ENCODE measurements around the gene ZNF862.

DNA sequence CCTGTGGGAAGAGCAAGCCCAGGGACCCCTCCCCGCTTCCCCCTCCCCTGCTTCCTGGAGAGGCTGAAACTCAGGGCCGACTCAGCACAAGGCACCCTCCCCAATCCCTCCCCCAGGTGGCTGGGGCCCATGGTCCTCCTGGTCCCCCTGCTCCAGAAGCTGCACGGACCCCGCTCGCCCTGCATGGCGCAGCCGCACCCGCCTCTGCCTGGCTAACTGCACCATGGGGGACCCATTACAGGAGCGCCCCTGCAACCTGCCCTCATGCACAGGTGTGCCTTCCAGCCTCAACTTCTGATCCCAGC, 19.7 kb upstream of the ZNF862 start:
- no peak for TF ChIP-seq CTCF (conservative IDR thresholded peaks at IDR 0.05; ENCODE audit: low read depth in 2 of 2)
- no peak for TF ChIP-seq REST (IDR thresholded peaks at IDR 0.05; ENCODE audit: unreplicated experiment)
